ENCODE measurements around the gene MAMDC2. TPM values are rescaled to one million over a fixed set of nuclear protein-coding genes. Genes with fewer than 3 reads are reported as not detected.
A peak's percentile ranks its signal among the peaks of the same experiment; 100 is the strongest.
"Not testable (repeated sequence)": the region's sequence is repeated elsewhere in the genome, so short reads cannot be mapped to it uniquely, and the experiment has no call there.

The MAMDC2 gene
- total RNA-seq, 1 experiment from 2014 or later: not detected

DNA sequence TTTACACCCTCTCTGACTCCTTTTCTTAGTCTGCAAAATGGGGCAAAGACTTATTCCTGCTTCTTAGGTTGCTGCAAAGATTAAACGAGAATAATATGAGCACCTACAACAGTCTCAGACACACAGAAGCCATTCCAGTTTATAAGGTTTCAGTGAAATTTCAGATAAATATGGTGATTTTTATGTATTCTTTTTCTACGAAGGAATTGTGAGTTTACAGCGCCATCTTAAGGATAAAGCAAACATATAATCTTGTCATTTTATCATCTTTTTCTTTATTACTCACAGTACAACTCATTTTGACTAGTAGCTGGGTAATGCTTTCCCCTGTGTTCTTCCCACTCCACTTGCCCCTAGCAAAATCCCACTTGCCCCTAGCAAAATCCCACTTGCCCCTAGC lies 185.9 kb downstream of the MAMDC2 start:
- no peaks in the 10 kb centered on the region for H3K27me3 ChIP-seq
- H3K36me3 ChIP-seq: no peaks in the 10 kb centered on the region
- no peak overlapping the region for H3K4me3 ChIP-seq
- no peak for DNase-seq
- no peaks in the 10 kb centered on the region for H3K9me3 ChIP-seq

- DNase-seq: no peak
- Histone ChIP-seq H3K9me3 (no peaks in the 10 kb centered on the region), H3K36me3 (no peaks in the 10 kb centered on the region), H3K4me3 (no peak overlapping the region), H3K27me3 (no peaks in the 10 kb centered on the region)
These were observed 188.8 kb downstream of the MAMDC2 start for GRCh38 chr9:70232476-70232875.

- DNase-seq, H3K36me3 ChIP-seq, H3K27me3 ChIP-seq, H3K9me3 ChIP-seq, H3K4me3 ChIP-seq: not testable (repeated sequence)
These were observed 190.6 kb downstream of the MAMDC2 start for GRCh38 chr9:70234208-70234607.

GRCh38 chr9:70245952-70246351 lies 202.3 kb downstream of the MAMDC2 start:
- not testable (repeated sequence) for H3K4me3 ChIP-seq, H3K9me3 ChIP-seq, DNase-seq, H3K27me3 ChIP-seq, H3K36me3 ChIP-seq

- H3K36me3 ChIP-seq: no peaks in the 10 kb centered on the region
- no peak overlapping the region for H3K4me3 ChIP-seq
- H3K9me3 ChIP-seq: no peaks in the 10 kb centered on the region
- H3K27me3 ChIP-seq: no peaks in the 10 kb centered on the region
- no peak for DNase-seq
These were observed 206.6 kb downstream of the MAMDC2 start for GRCh38 chr9:70250221-70250620.

- peaks cover 3% of the 10 kb centered on the region; the same call in 1 of the 2 replicates for H3K36me3 ChIP-seq
- no peak for DNase-seq
- no peaks in the 10 kb centered on the region for H3K9me3 ChIP-seq
- H3K4me3 ChIP-seq: no peak overlapping the region
- no peaks in the 10 kb centered on the region for H3K27me3 ChIP-seq
These were observed 211.8 kb downstream of the MAMDC2 start for GRCh38 chr9:70255486-70255885.

DNA sequence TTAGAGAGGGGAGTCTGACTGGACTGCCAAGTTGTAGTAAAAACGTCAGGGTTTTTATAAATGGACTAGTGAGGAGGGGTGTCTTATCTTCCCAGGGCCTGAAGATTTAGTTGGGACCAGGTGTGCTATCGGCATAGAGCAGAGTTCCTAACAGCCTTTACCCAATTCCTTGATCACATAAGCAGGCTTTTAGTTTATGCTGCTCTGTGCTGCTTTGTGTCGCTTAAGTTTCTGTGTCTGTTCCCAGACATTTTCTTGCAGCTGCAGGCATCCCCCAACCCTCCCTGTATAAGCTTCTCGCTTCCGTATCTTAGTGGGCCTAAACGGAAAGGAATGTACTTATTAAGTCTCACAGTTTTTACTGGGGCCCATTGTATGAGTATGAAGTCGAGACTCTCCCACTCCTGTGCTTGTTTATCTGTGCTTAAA lies 212.5 kb downstream of the MAMDC2 start:
- no peak overlapping the region for H3K4me3 ChIP-seq
- no peaks in the 10 kb centered on the region for H3K9me3 ChIP-seq
- H3K36me3 ChIP-seq: peaks cover 4% of the 10 kb centered on the region; the same call in 1 of the 2 replicates
- peak; percentile 36 for DNase-seq
- H3K27me3 ChIP-seq: no peaks in the 10 kb centered on the region

DNA sequence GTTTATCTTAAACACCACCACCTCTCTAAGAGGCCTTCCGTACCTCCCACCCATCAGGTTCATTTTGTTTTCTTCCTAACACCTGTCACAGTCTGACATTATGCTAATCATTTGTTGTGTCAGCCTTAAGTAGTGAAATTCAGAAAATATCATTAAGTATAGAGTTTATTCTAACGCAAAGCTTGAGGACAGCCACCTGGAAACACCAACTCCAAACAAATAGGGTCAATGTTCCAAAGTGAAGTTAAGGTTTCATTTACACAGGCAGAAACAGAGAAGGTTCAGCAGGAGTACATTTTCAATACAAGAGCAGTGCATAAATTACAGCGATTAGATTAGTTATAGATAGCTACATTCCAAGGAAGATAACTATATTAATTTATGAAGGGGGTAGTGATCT lies 213.9 kb downstream of the MAMDC2 start:
- Histone ChIP-seq H3K27me3 (no peaks in the 10 kb centered on the region), H3K36me3 (peaks cover 10% of the 10 kb centered on the region; the same call in 1 of the 2 replicates), H3K4me3 (peak overlapping the region; percentile 62), H3K9me3 (no peaks in the 10 kb centered on the region)
- DNase-seq: no peak

- H3K27me3 ChIP-seq: no peaks in the 10 kb centered on the region
- H3K4me3 ChIP-seq: peak overlapping the region; percentile 62
- H3K36me3 ChIP-seq: peaks cover 10% of the 10 kb centered on the region
- no peak for DNase-seq
- no peaks in the 10 kb centered on the region for H3K9me3 ChIP-seq
These were observed 214.5 kb downstream of the MAMDC2 start for GRCh38 chr9:70257991-70258691.

- peak; percentile 80 for DNase-seq
- H3K9me3 ChIP-seq: no peaks in the 10 kb centered on the region
These were observed 215.3 kb downstream of the MAMDC2 start, which contains the start of gene SMC5 for GRCh38 chr9:70258692-70259511. Gene SMC5, plus strand, starts transcription at chr9:70258978. Its CDS starts 101 bp downstream, at chr9:70259079.

GRCh38 chr9:70259512-70259802 lies 215.8 kb downstream of the MAMDC2 start:
- no peak for DNase-seq
- no peaks in the 10 kb centered on the region for H3K9me3 ChIP-seq
- H3K4me3 ChIP-seq: peak overlapping the region; percentile 62
- no peaks in the 10 kb centered on the region for H3K27me3 ChIP-seq
- peaks cover 14% of the 10 kb centered on the region for H3K36me3 ChIP-seq

More at GRCh38 chr9:70258692-70259511, 215.3 kb downstream of the MAMDC2 start, which contains the start of gene SMC5:
- Histone ChIP-seq H3K4me3 (peak within 1 kb of the TSS; percentile 62), H3K27me3 (no peaks in the 10 kb centered on the region), H3K36me3 (peaks cover 10% of the 10 kb centered on the region)

DNA sequence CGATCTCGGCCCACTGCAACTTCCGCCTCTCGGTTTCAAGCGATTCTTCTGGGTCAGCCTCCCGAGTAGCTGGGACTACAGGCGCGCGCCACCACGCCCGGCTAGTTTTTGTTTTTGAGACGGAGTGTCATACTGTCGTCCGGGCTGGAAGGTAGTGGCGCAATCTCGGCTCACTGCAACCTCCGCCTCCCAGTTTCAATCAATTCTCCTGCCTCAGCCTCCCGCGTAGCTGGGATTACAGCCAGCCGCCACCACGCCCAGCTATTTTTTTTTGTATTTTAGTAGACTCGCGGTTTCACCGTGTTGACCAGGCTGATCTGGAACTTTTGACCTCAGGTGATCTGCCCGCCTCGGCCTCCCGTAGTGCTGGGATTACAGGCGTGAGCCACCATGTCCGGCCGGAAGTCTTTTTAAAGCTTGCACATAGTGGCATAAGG lies 216.4 kb downstream of the MAMDC2 start:
- Histone ChIP-seq H3K27me3 (no peaks in the 10 kb centered on the region), H3K9me3 (no peaks in the 10 kb centered on the region), H3K36me3 (peaks cover 20% of the 10 kb centered on the region), H3K4me3 (peak overlapping the region; percentile 62)
- DNase-seq: no peak

- no peak overlapping the region; the same call in 1 of the 2 replicates for H3K4me3 ChIP-seq
- H3K9me3 ChIP-seq: no peaks in the 10 kb centered on the region
- DNase-seq: no peak
- H3K27me3 ChIP-seq: no peaks in the 10 kb centered on the region
- H3K36me3 ChIP-seq: peaks cover 25% of the 10 kb centered on the region
These were observed 217.0 kb downstream of the MAMDC2 start for GRCh38 chr9:70260606-70261005.

DNA sequence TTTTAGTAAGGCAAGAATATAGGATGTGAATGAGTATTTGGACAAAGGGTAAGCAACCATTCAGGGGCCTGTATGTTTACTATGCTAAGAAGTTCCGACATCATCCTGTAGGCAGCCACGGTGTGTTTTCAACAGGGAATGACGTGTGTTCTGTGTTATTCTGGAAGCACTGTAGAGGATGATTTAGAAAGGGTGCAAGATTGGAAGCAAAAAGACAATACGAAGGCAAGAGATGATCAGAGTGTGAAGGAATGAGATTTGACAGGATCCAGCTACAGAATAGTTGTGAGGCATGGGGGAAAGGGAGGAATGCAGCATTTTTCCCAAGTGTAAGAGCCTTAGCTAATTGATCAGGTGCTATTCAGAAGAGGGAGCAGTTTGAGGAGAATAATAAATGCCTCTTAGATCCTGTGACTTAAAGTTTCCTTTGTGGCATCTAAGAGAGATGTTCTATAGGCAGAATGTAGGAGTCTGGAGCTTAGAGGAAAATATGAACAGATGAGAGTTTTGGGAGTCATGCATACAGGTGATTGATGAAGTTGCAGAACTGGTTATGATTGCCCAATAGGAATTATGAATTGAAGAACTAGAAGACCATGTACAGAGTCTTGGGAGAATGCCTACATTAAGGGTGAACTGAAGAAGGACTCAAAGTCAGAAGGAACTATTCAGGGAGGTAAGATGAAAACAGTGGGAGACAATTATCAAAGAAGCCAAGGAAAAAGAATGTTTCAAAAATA lies 217.7 kb downstream of the MAMDC2 start:
- Histone ChIP-seq H3K4me3 (no peak overlapping the region), H3K36me3 (peaks cover 27% of the 10 kb centered on the region), H3K9me3 (no peaks in the 10 kb centered on the region), H3K27me3 (no peaks in the 10 kb centered on the region)
- DNase-seq: no peak

- Histone ChIP-seq H3K4me3 (no peak overlapping the region), H3K27me3 (no peaks in the 10 kb centered on the region), H3K9me3 (no peaks in the 10 kb centered on the region), H3K36me3 (peaks cover 27% of the 10 kb centered on the region)
- DNase-seq: no peak
These were observed 218.7 kb downstream of the MAMDC2 start for GRCh38 chr9:70262366-70262765.

GRCh38 chr9:70262948-70263347 lies 219.3 kb downstream of the MAMDC2 start:
- Histone ChIP-seq H3K9me3 (no peaks in the 10 kb centered on the region), H3K27me3 (no peaks in the 10 kb centered on the region), H3K36me3 (peaks cover 29% of the 10 kb centered on the region), H3K4me3 (no peak overlapping the region)
- DNase-seq: no peak

DNA sequence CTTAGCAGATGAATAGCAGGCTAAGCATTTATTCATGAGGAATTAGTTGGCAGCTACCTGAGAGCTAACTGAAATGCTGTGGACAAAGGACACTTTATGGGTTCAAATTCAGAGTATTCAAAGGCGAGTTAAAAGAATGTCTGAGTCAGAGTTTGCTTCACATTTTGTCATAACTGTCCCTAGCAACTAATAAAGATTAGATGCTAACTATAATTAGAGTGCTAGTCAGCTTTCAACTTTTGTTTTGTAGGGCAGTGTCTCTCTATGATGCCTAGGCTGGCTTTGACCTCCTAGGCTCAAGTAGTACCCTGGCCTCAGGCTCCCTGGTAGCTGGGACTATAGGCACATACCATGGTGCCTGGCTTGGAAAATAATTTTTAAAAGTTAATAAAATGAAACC lies 219.8 kb downstream of the MAMDC2 start:
- no peaks in the 10 kb centered on the region for H3K27me3 ChIP-seq
- peaks cover 29% of the 10 kb centered on the region for H3K36me3 ChIP-seq
- H3K4me3 ChIP-seq: no peak overlapping the region
- H3K9me3 ChIP-seq: no peaks in the 10 kb centered on the region
- no peak for DNase-seq
